GM21515 (cell line): Measurements from ENCODE around the gene COX10.

Experiments used
- ATAC-seq: cut with Tn5 transposase; IDR thresholded peaks from one replicate; pipeline ENCODE4 v1.9.1; 2021; ENCODE audit not compliant: unreplicated experiment

Gene COX10

GRCh38 chr17:14245002-14245401 lies 175.7 kb downstream of the COX10 start:
- no peak for ATAC-seq

- no peak for ATAC-seq
Measured at GRCh38 chr17:14245629-14246028, 176.3 kb downstream of the COX10 start.
